ENCODE results near the gene BRD1.

Gene BRD1

DNA sequence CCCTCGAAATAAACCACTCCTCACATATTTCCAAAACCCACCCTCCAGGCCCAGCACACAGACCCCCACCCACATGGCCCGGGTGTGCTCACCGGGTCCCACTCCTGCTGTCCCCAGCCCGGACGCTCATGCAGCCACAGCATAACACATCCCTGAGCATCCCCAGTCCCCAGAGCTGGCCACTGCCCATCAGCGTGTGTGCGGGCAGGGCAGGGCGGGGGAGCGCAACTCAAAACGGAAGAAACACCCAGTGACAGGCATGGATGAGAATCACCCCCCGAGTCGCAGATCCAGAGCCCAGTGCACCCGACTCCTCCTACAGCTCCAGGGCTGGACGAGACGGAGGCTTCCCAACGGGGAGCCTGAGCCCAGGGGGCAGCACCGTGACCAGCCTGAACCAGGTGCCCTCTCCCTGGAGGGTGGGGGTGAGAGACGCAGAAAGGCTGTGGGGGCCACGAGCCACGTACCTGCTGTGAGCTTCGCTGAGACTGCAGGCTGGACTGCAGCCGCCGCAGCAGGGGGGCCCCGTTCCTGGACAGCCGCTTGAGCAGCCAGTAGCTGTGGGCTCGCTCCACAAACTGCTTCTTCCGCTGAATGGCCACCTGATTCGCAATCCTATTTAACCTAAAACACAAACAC lies 23.8 kb downstream of the BRD1 start:
- Histone ChIP-seq H3K9me2 (replicated peaks; ENCODE audit: control insufficient read depth, low read length) (no peaks in the 10 kb centered on the region), H3K27ac (ENCODE audit: low read depth, low read length) (no peak overlapping the region), H3K27me3 (ENCODE audit: control insufficient read depth, low read length) (no peaks in the 10 kb centered on the region), H4K20me1 (ENCODE audit: control insufficient read depth, insufficient read depth, low read depth, low read length) (peaks cover 10% of the 10 kb centered on the region; the same call in 1 of the 2 replicates), H3K4me1 (ENCODE audit: control insufficient read depth, low read length) (no peaks in the 10 kb centered on the region), H3K4me2 (ENCODE audit: low read length) (no peak overlapping the region), H3F3A (ENCODE audit: control insufficient read depth, insufficient read depth) (no peaks in the 10 kb centered on the region), H3K36me3 (ENCODE audit: control insufficient read depth, low read length) (peaks cover 71% of the 10 kb centered on the region), H3K9me3 (ENCODE audit: control insufficient read depth, insufficient read depth, low read length) (no peaks in the 10 kb centered on the region), H3K4me3 (ENCODE audit: low read length) (no peak overlapping the region), H3K79me2 (ENCODE audit: control insufficient read depth, low read length) (peaks cover 97% of the 10 kb centered on the region)
- no peak for TF ChIP-seq EZH2phosphoT487 (IDR thresholded peaks at IDR 0.05; ENCODE audit: borderline replicate concordance, low read length)
- TF ChIP-seq CTCF (IDR thresholded peaks at IDR 0.05; ENCODE audit: low read depth, low read length, poor library complexity, severe bottlenecking): no peak

DNA sequence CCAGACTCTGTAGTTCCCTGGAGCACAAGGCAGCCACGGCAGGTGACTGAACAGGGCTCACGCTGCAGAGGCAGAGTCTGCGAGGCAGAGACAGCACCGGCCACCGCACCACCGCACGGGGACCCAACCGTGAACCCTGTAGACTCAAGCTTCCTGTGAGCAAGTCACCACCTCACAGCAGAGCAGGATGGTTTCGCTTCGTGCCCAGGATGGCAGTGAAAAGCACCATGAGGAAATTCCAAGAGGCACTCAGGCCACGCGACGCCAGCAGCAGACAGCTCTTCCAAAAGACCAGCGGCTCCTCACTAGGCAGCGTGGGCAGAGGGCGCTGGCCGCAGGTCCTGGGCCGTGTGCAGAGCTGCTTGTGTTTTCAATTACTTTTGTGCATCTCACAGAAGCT lies 24.5 kb downstream of the BRD1 start:
- Histone ChIP-seq H4K20me1 (ENCODE audit: control insufficient read depth, insufficient read depth, low read depth, low read length) (peaks cover 6% of the 10 kb centered on the region; the same call in 1 of the 2 replicates), H3K36me3 (ENCODE audit: control insufficient read depth, low read length) (peaks cover 74% of the 10 kb centered on the region)

DNA sequence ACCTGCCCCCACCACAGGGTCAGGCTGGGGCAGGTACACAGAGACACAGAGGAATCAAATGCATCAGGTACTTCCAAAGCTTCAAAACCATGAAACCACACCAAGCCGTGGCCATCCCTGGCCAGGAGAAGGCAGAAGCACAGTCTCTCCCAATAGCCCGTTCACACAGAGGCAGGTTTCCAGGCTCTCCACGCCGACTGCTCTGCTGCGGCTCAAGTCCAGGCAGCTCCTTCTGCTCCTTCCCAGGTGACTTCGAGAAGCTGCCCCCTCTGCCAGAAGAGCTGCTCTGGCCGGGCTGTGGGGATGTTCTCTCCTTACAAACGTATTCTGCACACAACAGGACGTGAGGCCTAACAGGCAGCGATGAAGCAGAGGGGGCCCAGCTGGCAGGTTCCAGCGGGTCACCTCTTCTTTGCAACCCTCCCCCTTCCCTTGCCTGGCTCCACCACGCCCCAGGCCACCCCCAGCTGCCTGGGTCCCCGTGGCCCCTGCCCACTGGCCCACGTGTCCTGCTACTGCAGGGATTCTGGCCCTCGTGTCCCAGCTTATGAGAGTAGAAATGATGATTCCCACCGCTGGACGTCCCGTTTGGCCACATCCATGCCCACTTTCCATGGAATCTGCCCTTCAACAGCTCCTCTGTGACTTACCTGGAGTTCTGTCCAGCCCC lies 26.1 kb downstream of the BRD1 start:
- no peak overlapping the region for H3K4me2 ChIP-seq (ENCODE audit: low read length)
- peaks cover 8% of the 10 kb centered on the region; the same call in 1 of the 2 replicates for H4K20me1 ChIP-seq (ENCODE audit: control insufficient read depth, insufficient read depth, low read depth, low read length)
- no peak overlapping the region for H3K4me3 ChIP-seq (ENCODE audit: low read length)
- H3K4me1 ChIP-seq (ENCODE audit: control insufficient read depth, low read length): no peaks in the 10 kb centered on the region
- no peaks in the 10 kb centered on the region for H3F3A ChIP-seq (ENCODE audit: control insufficient read depth, insufficient read depth)
- no peaks in the 10 kb centered on the region for H3K27me3 ChIP-seq (ENCODE audit: control insufficient read depth, low read length)
- H3K36me3 ChIP-seq (ENCODE audit: control insufficient read depth, low read length): peaks cover 79% of the 10 kb centered on the region
- peaks cover 89% of the 10 kb centered on the region for H3K79me2 ChIP-seq (ENCODE audit: control insufficient read depth, low read length)
- no peak overlapping the region for H3K27ac ChIP-seq (ENCODE audit: low read depth, low read length)
- no peaks in the 10 kb centered on the region for H3K9me3 ChIP-seq (ENCODE audit: control insufficient read depth, insufficient read depth, low read length)
- H3K9me2 ChIP-seq (replicated peaks; ENCODE audit: control insufficient read depth, low read length): no peaks in the 10 kb centered on the region
- no peak for TF ChIP-seq EZH2phosphoT487 (IDR thresholded peaks at IDR 0.05; ENCODE audit: borderline replicate concordance, low read length)
- TF ChIP-seq CTCF (IDR thresholded peaks at IDR 0.05; ENCODE audit: low read depth, low read length, poor library complexity, severe bottlenecking): no peak

More for the DNA sequence above, 24.5 kb downstream of the BRD1 start:
- Histone ChIP-seq H3F3A (ENCODE audit: control insufficient read depth, insufficient read depth) (no peaks in the 10 kb centered on the region), H3K9me2 (replicated peaks; ENCODE audit: control insufficient read depth, low read length) (no peaks in the 10 kb centered on the region), H3K4me1 (ENCODE audit: control insufficient read depth, low read length) (no peaks in the 10 kb centered on the region), H3K4me3 (ENCODE audit: low read length) (no peak overlapping the region), H3K79me2 (ENCODE audit: control insufficient read depth, low read length) (peaks cover 93% of the 10 kb centered on the region), H3K27me3 (ENCODE audit: control insufficient read depth, low read length) (no peaks in the 10 kb centered on the region), H3K4me2 (ENCODE audit: low read length) (no peak overlapping the region), H3K27ac (ENCODE audit: low read depth, low read length) (no peak overlapping the region), H3K9me3 (ENCODE audit: control insufficient read depth, insufficient read depth, low read length) (no peaks in the 10 kb centered on the region)
- no peak for TF ChIP-seq CTCF (IDR thresholded peaks at IDR 0.05; ENCODE audit: low read depth, low read length, poor library complexity, severe bottlenecking)
- no peak for TF ChIP-seq EZH2phosphoT487 (IDR thresholded peaks at IDR 0.05; ENCODE audit: borderline replicate concordance, low read length)

All from DOHH2 (cell line).